ENCODE results near the gene PGBD5. TPM values are rescaled to one million over a fixed set of nuclear protein-coding genes. Genes with fewer than 3 reads are reported as not detected.
A peak's percentile ranks its signal among the peaks of the same experiment; 100 is the strongest.

The PGBD5 gene
- polyA plus RNA-seq, 1 of the 3 experiments (the other 2 are of a cell fraction) = 0.15 TPM

DNA sequence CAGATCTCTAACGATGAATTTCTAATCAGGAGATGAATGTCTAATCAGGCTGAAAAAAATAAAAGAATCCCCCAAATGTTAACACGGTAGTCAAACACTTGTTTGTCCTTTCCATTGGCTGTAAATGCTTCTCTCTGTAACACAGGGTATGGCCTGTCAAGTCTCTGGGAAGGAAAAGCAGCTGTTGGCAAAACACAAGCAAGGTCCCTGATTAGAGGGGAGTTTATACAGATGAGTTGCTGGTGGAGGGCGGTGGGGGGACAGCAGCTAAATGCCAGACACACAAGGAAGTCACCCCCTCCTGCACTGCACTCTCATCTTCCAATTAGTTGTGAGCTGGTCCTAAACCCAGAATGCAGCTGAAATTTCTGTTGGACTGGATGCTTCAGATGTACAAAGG is 51.0 kb downstream of the PGBD5 start:
- no peaks in the 10 kb centered on the region for H3K9me3 ChIP-seq
- TF ChIP-seq RCOR1 (IDR thresholded peaks at IDR 0.05; ENCODE audit: low read length) = no peak
- no peak for TF ChIP-seq CHD2 (IDR thresholded peaks at IDR 0.05; ENCODE audit: low read length, partially characterized antibody)
- no peak for TF ChIP-seq IRF3 (IDR thresholded peaks at IDR 0.05; ENCODE audit: low read depth, low read length)
- no peak for TF ChIP-seq TCF12 (IDR thresholded peaks at IDR 0.05)
- TF ChIP-seq FOSL2 (IDR thresholded peaks at IDR 0.05; ENCODE audit: borderline replicate concordance, low read depth) = no peak
- TF ChIP-seq EZH2phosphoT487 (IDR thresholded peaks at IDR 0.05; ENCODE audit: borderline replicate concordance, low read depth) = no peak
- TF ChIP-seq TEAD4 (IDR thresholded peaks at IDR 0.05; ENCODE audit: borderline replicate concordance, insufficient read depth) = no peak
- no peak for TF ChIP-seq GABPA (IDR thresholded peaks at IDR 0.05; ENCODE audit: low read depth)
- TF ChIP-seq EP300 (IDR thresholded peaks at IDR 0.05; ENCODE audit: borderline replicate concordance in 1 of 2, low read depth in 1 of 2, low read length in 1 of 2) = no peak
- TF ChIP-seq, protein P1, sequence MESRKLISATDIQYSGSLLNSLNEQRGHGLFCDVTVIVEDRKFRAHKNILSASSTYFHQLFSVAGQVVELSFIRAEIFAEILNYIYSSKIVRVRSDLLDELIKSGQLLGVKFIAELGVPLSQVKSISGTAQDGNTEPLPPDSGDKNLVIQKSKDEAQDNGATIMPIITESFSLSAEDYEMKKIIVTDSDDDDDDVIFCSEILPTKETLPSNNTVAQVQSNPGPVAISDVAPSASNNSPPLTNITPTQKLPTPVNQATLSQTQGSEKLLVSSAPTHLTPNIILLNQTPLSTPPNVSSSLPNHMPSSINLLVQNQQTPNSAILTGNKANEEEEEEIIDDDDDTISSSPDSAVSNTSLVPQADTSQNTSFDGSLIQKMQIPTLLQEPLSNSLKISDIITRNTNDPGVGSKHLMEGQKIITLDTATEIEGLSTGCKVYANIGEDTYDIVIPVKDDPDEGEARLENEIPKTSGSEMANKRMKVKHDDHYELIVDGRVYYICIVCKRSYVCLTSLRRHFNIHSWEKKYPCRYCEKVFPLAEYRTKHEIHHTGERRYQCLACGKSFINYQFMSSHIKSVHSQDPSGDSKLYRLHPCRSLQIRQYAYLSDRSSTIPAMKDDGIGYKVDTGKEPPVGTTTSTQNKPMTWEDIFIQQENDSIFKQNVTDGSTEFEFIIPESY (IDR thresholded peaks at IDR 0.05; ENCODE audit: borderline replicate concordance, low read depth) = no peak
- TF ChIP-seq, protein P2, sequence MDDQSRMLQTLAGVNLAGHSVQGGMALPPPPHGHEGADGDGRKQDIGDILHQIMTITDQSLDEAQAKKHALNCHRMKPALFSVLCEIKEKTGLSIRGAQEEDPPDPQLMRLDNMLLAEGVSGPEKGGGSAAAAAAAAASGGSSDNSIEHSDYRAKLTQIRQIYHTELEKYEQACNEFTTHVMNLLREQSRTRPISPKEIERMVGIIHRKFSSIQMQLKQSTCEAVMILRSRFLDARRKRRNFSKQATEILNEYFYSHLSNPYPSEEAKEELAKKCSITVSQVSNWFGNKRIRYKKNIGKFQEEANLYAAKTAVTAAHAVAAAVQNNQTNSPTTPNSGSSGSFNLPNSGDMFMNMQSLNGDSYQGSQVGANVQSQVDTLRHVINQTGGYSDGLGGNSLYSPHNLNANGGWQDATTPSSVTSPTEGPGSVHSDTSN (IDR thresholded peaks at IDR 0.05) = no peak
- H3F3A ChIP-seq (replicated peaks; ENCODE audit: insufficient read depth) = no peaks in the 10 kb centered on the region
- H3K27me3 ChIP-seq (ENCODE audit: insufficient read depth) = no peaks in the 10 kb centered on the region
- H3K27ac ChIP-seq (ENCODE audit: low read depth in 2 of 2, low read length in 1 of 2) = peak overlapping the region in 1 of 2 experiments; percentile 68; a peak in 2 of 4 replicates
- H4K20me1 ChIP-seq (ENCODE audit: insufficient read depth) = no peaks in the 10 kb centered on the region
- H3K79me2 ChIP-seq (ENCODE audit: insufficient read depth) = no peaks in the 10 kb centered on the region
- WGBS (ENCODE audit: low lambda C conversion rate) = 39% methylated on average over 3 of the region's 3 CpGs
- ChIA-PET POLR2A (no interaction called here), CTCF (interaction anchor here (0.7 to 1.1 kb wide), 2 partner anchors 21 to 64 kb away, joined by 3 to 4 read pairs; no protein-coding TSS in a partner anchor)
- H3K4me3 ChIP-seq (ENCODE audit: low read depth in 2 of 2, low read length in 1 of 2) = no peak overlapping the region
- H3K9me2 ChIP-seq = no peaks in the 10 kb centered on the region
- DNase-seq = peak; percentile 55
- no peaks in the 10 kb centered on the region for H3K36me3 ChIP-seq (replicated peaks in 1 of 2; ENCODE audit: control insufficient read depth in 1 of 2, insufficient read depth in 2 of 2, low read length in 1 of 2)
- no peak overlapping the region for H3K9ac ChIP-seq
- H3K4me1 ChIP-seq (ENCODE audit: control insufficient read depth in 1 of 2, insufficient read depth in 2 of 2, low read depth in 1 of 2, low read length in 1 of 2) = peaks cover 0 to 25% of the 10 kb centered on the region in 2 experiments; a peak in 1 of 4 replicates
- no peak overlapping the region for H2AFZ ChIP-seq (ENCODE audit: low read depth)
- H3K4me2 ChIP-seq = no peak overlapping the region

DNA sequence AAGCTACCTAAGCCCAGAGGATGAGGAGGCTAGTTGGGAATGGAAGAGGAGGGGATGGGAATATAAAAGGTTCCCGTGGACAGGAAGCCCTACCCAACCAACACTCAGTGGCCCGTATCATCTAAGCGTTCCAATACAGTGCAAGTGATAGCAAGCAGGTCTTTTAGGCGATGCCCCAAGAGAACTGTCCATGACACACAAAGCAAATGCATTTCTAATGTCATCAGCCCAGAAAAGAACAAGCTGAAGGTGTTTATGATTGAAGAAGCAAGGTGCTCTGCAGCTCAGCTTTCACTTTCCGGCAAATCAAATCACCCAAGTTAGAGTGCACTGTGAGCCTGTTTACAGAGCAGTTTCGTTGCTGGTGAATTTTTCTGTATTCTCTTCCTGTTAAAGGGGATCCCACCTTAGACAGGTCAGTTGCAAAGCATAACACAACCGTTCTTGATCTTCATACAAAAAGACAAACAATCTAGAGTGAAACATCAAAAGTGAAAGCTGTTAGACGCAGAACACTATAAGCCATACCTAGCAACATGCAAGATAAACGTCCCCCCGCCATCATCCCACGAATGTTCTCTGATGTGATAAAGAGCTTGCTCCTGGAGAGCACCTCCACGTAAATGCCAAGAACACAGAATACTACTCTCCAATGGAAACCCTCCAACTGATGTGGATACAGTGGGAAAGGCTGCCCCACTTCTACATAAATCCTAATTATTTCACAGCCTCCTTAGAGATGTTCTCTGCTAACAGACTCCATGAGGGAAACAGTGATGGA is 54.0 kb downstream of the PGBD5 start:
- Histone ChIP-seq H3K27me3 (ENCODE audit: insufficient read depth) (no peaks in the 10 kb centered on the region), H2AFZ (ENCODE audit: low read depth) (no peak overlapping the region), H4K20me1 (ENCODE audit: insufficient read depth) (no peaks in the 10 kb centered on the region), H3F3A (replicated peaks; ENCODE audit: insufficient read depth) (no peaks in the 10 kb centered on the region), H3K9ac (no peak overlapping the region), H3K4me2 (no peak overlapping the region), H3K4me1 (ENCODE audit: control insufficient read depth in 1 of 2, insufficient read depth in 2 of 2, low read depth in 1 of 2, low read length in 1 of 2) (peaks cover 0 to 19% of the 10 kb centered on the region in 2 experiments; a peak in 1 of 4 replicates), H3K36me3 (replicated peaks in 1 of 2; ENCODE audit: control insufficient read depth in 1 of 2, insufficient read depth in 2 of 2, low read length in 1 of 2) (no peaks in the 10 kb centered on the region), H3K79me2 (ENCODE audit: insufficient read depth) (no peaks in the 10 kb centered on the region), H3K27ac (ENCODE audit: low read depth in 2 of 2, low read length in 1 of 2) (no peak overlapping the region), H3K4me3 (ENCODE audit: low read depth in 2 of 2, low read length in 1 of 2) (no peak overlapping the region), H3K9me3 (no peaks in the 10 kb centered on the region), H3K9me2 (no peaks in the 10 kb centered on the region)
- DNase-seq = no peak
- TF ChIP-seq JUND (IDR thresholded peaks at IDR 0.05) (no peak), YY1 (IDR thresholded peaks at IDR 0.05; ENCODE audit: low read depth) (no peak)
- TF ChIP-seq, protein P2 (IDR thresholded peaks at IDR 0.05) = no peak
- POLR2A ChIA-PET = no interaction called here
- WGBS (ENCODE audit: low lambda C conversion rate) = 47% methylated on average over 12 of the region's 12 CpGs
- CTCF ChIA-PET = interaction anchor here (1.2 kb wide), 1 partner anchor 270 kb away, joined by 3 read pairs; the partner anchor contains the start of gene COG2

Data from SK-N-SH (cell line).